HUES64 (cell line): ENCODE results near the gene CMTR1.

Experiments used
- H3K27ac ChIP-seq: 2 replicates; pipeline ENCODE4 v1.7.0; 2013; ENCODE audit warnings: low read depth, low read length, inconsistent platforms
- H3K27me3 ChIP-seq: 2 replicates; pipeline ENCODE4 v1.6.1; 2013; ENCODE audit warnings: mild to moderate bottlenecking, low read length; ENCODE audit not compliant: insufficient read depth
- H3K36me3 ChIP-seq: 2 replicates; pipeline ENCODE4 v1.6.1; 2013; ENCODE audit warnings: mild to moderate bottlenecking, low read length; ENCODE audit not compliant: insufficient read depth
- H3K4me1 ChIP-seq: 2 replicates; pipeline ENCODE4 v1.6.1; 2013; ENCODE audit warnings: mild to moderate bottlenecking, low read length, moderate library complexity; ENCODE audit not compliant: insufficient read depth
- H3K4me3 ChIP-seq: 2 replicates; pipeline ENCODE4 v1.5.1; 2013; ENCODE audit warnings: mild to moderate bottlenecking, low read length, moderate library complexity
- H3K9ac ChIP-seq: 2 replicates; pipeline ENCODE4 v1.6.1; 2013; ENCODE audit warnings: mild to moderate bottlenecking, low read depth, low read length
- H3K9me3 ChIP-seq: 2 replicates; pipeline ENCODE4 v1.6.1; 2013; ENCODE audit warnings: low read depth, low read length; ENCODE audit not compliant: insufficient read depth
- WGBS: fragments of 150-250, 120-280 bp; methylation state at CpG from one replicate; pipeline ENCODE4 v1.1.7; 2013; ENCODE audit warnings: missing lambda C conversion rate; 5-methylcytosine and 5-hydroxymethylcytosine counted together

CMTR1 gene

DNA sequence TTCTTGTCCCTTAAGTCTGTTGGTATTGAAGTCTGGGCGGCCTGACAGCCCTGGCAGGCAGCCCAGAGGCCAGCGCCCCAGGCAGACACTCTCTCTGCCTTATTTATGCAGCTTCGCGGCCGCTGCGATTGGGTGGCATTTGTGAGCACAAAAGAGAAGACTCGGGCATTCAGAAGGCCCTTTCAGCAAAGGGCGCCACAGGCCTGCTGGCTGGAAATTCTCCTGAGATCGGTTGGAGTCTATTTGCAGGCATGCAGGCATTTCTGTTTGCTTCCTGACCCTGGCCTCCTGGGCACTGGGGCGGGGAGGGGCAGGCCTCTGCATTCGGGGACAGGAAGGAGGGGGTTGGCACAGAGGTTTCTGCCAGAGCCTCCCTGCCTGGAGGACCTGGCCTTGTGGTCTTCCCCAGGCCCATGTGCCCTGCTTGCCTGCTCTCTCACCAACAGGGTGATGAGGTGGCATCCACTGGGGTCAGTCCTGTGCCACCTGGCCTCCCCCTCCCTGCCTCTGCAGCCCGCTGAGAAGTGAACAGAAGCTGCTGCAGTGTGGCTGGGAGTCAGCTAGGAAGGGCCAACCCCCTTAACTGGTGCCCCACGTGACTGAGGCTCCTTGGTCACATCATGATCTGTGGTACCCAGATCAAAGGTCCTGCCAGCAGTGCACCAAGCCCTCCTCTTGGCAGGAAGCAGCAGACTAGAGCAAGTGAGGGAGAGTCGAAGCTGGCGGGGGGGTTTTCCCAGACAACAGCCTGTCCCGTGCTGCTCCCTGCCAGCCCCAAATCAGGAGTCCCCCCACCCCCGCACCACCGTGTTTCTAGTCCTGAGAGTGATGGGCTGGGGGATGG lies 83.3 kb downstream of the CMTR1 start:
- H3K9me3 ChIP-seq = no peaks in the 10 kb centered on the region
- H3K4me1 ChIP-seq = peaks cover 47% of the 10 kb centered on the region
- no peaks in the 10 kb centered on the region for H3K36me3 ChIP-seq
- H3K27ac ChIP-seq = no peak overlapping the region
- H3K27me3 ChIP-seq = peaks cover 30% of the 10 kb centered on the region
- H3K9ac ChIP-seq = no peak overlapping the region
- WGBS = 46% methylated on average over 18 of the region's 18 CpGs
- no peak overlapping the region for H3K4me3 ChIP-seq

DNA sequence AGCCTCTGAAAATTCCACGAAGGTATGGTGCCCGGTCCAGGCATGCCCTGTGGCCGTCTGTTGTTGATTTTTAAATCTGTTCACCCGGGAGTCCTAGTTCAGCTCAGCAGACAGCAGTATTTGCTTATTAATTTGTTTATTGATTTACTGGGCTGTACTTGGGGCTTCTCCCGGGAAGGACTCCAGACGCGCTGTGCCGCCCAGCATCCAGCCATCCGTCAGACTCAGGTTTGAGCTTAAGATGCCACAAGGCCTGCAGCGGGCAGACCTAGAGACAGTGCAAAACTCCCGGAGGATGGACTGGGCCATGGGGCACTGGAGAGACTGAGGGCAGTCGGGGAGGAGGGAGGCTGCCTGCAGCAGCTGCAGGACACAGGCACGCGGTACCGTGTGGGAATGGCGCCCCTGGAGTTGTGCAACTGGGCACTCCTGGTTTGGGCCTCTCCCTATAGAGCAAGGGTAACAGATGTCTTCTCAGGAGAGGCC lies 83.9 kb downstream of the CMTR1 start:
- H3K4me3 ChIP-seq = no peak overlapping the region
- H3K27ac ChIP-seq = no peak overlapping the region
- no peak overlapping the region for H3K9ac ChIP-seq
- no peaks in the 10 kb centered on the region for H3K9me3 ChIP-seq
- WGBS = 78% methylated on average over 16 of the region's 16 CpGs
- H3K27me3 ChIP-seq = peaks cover 24% of the 10 kb centered on the region
- H3K4me1 ChIP-seq = peaks cover 45% of the 10 kb centered on the region
- H3K36me3 ChIP-seq = no peaks in the 10 kb centered on the region

DNA sequence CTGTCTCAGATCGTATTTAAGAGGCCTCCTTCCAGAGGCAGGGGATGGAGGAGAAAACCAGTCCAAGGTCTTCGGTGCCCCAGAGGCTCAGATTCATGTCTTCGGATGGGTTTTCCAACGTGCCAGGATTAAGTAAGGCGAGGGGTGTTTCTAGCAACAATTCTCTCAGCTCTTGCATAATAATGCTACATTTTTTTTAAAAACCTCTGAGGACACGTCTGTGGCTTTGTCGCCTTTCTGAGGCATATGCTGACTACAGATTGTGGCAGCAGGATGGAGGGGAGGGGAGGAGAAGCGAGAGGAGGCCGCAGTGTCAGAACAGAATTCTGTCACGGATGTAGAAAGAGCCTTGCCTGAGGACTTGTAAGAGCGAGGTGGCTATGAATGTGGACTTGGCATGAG lies 84.4 kb downstream of the CMTR1 start:
- Histone ChIP-seq H3K4me3 (no peak overlapping the region), H3K9me3 (no peaks in the 10 kb centered on the region), H3K27ac (no peak overlapping the region), H3K36me3 (no peaks in the 10 kb centered on the region), H3K27me3 (peaks cover 19% of the 10 kb centered on the region), H3K9ac (no peak overlapping the region), H3K4me1 (peaks cover 40% of the 10 kb centered on the region)
- WGBS = 73% methylated on average over 11 of the region's 11 CpGs

DNA sequence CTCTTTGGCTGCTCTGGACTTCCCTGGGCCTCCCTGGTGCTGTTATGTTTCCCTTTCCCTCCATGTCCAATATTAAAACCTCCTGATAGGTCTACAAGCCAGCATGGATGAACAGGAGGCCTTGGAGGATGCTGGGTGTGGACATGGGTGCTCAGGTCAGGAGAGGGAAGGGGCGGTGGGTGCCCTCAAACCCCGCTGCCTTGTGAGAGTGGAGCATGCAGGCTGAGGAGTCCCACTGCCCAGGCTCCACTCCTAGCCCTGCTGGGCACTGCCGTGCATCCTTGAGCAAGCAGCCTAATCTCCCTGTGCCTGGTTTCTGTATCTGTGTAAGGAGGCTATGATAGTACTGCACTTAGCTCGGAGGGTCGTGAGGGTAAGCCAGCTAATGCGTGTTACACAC lies 85.1 kb downstream of the CMTR1 start:
- H3K9ac ChIP-seq = no peak overlapping the region

DNA sequence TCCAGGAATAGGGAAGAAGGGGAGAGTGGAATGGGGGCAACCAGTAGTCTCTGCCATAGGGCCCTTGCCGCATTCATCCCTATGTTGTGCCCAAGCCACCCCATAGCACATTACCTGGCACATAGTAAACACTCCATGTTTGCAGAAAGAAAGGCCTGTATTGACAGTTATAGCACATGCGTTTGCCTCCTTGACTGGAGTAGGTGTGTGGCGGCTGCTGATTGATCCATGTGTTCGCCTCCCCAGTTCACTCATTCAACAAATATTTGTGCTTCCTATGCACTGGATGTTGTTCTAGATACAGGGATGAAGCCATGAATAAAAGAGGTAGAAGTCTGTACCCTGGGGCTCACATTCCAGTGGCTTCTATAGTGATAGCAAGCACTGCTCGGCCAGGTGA lies 86.4 kb downstream of the CMTR1 start:
- H3K9ac ChIP-seq = no peak overlapping the region
- 94% methylated on average over 5 of the region's 5 CpGs for WGBS
- no peak overlapping the region for H3K4me3 ChIP-seq
- no peaks in the 10 kb centered on the region; the same call in 1 of the 2 replicates for H3K27me3 ChIP-seq
- H3K4me1 ChIP-seq = peaks cover 20% of the 10 kb centered on the region
- H3K9me3 ChIP-seq = no peaks in the 10 kb centered on the region
- H3K27ac ChIP-seq = no peak overlapping the region
- H3K36me3 ChIP-seq = no peaks in the 10 kb centered on the region

More for the DNA sequence above, 85.1 kb downstream of the CMTR1 start:
- WGBS = 91% methylated on average over 6 of the region's 6 CpGs
- peaks cover 13% of the 10 kb centered on the region for H3K27me3 ChIP-seq
- H3K27ac ChIP-seq = no peak overlapping the region
- peaks cover 33% of the 10 kb centered on the region for H3K4me1 ChIP-seq
- no peaks in the 10 kb centered on the region for H3K36me3 ChIP-seq
- H3K9me3 ChIP-seq = no peaks in the 10 kb centered on the region
- H3K4me3 ChIP-seq = no peak overlapping the region

DNA sequence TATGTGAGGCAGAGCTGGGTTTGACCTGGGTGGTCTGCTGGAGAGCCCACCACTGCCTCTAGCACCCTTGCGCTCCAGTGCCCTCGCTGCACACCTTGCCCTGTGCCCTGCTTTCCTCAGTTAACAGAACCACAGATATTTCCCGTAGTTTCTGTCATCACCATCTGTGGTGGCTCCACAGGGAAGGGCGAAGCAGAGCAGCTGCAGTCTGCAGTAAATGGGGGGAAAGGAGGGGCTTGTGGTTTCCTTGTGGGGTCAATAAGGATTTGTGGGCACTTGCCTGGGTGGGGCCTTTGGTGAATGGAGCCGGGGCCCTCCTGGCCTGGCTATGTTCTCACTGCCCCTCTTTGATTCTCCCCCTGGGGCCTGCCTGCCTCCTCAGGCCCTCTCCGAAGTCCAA lies 87.9 kb downstream of the CMTR1 start:
- WGBS = 93% methylated on average over 6 of the region's 6 CpGs
- no peak overlapping the region for H3K4me3 ChIP-seq
- H3K36me3 ChIP-seq = no peaks in the 10 kb centered on the region
- H3K9me3 ChIP-seq = no peaks in the 10 kb centered on the region
- H3K27ac ChIP-seq = no peak overlapping the region
- H3K4me1 ChIP-seq = peaks cover 11% of the 10 kb centered on the region
- H3K27me3 ChIP-seq = no peaks in the 10 kb centered on the region
- no peak overlapping the region for H3K9ac ChIP-seq

DNA sequence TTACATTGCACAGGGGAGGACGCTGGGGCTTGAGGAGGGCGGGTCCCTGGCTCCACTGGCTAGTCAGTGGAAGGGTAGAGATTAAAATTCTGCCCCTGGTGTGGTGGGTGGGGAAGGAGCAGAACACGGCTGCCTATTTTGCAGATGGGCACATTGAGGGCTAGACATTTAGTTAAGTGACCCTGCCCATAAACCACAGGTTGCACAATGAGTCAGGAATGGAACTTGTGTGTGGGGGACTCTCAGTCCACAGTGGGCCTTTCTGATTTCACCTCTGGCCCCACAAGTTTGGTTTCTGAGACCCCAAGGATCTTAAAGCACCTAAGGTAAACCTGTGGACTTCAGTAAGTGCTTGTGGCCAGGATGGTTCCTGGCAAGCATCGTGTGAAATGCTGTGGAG lies 88.7 kb downstream of the CMTR1 start:
- Histone ChIP-seq H3K36me3 (no peaks in the 10 kb centered on the region), H3K27me3 (no peaks in the 10 kb centered on the region), H3K9ac (no peak overlapping the region), H3K9me3 (no peaks in the 10 kb centered on the region), H3K27ac (no peak overlapping the region), H3K4me3 (no peak overlapping the region), H3K4me1 (peaks cover 3% of the 10 kb centered on the region; the same call in 1 of the 2 replicates)
- 83% methylated on average over 4 of the region's 4 CpGs for WGBS

DNA sequence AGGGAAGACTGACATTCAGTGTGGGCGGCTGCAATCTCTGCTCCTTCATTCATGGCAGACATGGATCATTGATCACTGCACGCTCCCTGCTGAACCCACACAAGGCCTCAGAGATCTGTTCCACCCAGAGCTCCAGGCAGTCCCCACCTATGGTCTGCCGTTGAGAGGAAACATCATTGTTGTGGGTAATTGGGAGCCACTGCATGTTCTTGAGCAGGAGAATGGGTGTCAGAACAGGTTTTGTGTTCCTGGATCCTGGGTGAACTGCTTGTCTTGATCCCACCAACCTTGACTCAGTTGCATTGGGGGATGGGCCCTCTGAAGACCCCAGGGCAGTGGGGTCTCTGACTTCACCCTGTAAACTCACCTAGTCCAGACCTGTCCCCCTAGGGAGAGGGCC lies 89.8 kb downstream of the CMTR1 start:
- H3K27me3 ChIP-seq = no peaks in the 10 kb centered on the region
- no peaks in the 10 kb centered on the region for H3K36me3 ChIP-seq
- no peaks in the 10 kb centered on the region for H3K9me3 ChIP-seq
- WGBS = 95% methylated on average over 3 of the region's 3 CpGs
- no peaks in the 10 kb centered on the region for H3K4me1 ChIP-seq
- no peak overlapping the region for H3K9ac ChIP-seq
- H3K4me3 ChIP-seq = no peak overlapping the region
- H3K27ac ChIP-seq = no peak overlapping the region

DNA sequence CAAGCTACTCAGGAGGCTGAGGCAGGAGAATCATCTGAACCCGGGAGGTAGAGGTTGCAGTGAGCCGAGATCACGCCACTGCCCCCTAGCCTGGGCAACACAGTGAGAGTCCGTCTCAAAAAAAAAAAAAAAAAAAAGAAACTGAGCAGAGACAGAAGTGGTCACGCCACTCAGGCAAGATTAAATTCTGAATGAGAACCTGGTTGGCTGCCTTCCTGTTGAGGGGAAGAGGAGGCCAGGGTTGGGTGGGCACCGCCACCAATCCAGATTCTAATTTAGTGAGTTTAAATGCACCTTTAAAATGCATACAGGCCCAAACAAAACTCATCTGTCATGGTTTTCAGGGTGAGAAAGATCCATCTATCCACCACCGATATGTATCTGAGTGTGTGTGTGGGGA lies 90.4 kb downstream of the CMTR1 start:
- H3K9me3 ChIP-seq = no peaks in the 10 kb centered on the region
- no peak overlapping the region for H3K27ac ChIP-seq
- no peaks in the 10 kb centered on the region for H3K27me3 ChIP-seq
- WGBS = 77% methylated on average over 5 of the region's 7 CpGs
- H3K4me3 ChIP-seq = no peak overlapping the region
- H3K36me3 ChIP-seq = no peaks in the 10 kb centered on the region
- no peak overlapping the region for H3K9ac ChIP-seq
- H3K4me1 ChIP-seq = no peaks in the 10 kb centered on the region

DNA sequence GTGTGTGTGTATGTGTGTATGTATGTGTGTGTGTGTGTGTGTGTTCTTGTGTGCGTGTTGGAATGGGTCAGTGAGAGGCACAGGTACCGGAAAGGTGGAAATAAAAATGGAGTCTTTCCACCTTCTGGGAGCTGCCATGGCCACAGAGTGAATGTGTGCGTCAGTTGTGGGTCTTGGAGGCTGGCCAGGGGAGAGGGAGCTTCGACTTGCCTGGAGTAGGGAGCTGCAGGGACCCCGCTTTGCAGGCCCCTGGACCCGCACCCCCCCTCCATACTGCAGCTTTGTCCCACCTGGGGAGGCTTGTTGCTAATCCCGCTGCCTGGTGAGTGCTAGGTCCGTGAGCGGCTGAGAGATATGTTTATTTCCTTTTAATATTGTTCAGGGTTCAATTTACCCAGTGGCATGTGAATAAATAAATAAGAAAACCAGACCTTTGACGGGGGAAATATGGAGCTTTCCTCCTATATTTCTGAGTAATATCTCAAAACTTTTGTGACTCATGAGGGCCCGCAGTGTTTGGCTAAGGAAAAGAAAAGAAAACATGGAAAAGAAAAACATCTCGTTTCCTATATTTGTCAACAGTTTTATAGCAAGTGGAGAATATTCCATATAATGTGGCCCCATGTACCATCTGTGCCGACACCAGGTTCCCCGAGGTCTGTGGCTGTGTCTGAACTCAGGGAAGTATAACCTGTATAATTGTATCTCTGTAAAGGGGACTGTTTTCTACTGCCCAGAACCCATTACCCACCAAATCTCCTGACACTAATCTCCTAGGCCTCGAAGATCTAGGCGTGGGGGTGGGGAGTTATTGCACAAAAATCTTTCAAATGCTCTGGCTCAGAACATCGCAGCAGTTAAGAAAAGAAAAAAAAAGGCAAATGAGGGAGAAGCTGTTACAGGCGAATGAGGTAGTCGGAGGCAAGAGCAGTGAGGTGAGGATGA lies 91.3 kb downstream of the CMTR1 start:
- H3K4me1 ChIP-seq = peaks cover 4% of the 10 kb centered on the region; the same call in 1 of the 2 replicates
- no peaks in the 10 kb centered on the region for H3K27me3 ChIP-seq
- no peak overlapping the region for H3K4me3 ChIP-seq
- H3K36me3 ChIP-seq = no peaks in the 10 kb centered on the region
- H3K9me3 ChIP-seq = no peaks in the 10 kb centered on the region
- 86% methylated on average over 14 of the region's 19 CpGs for WGBS
- no peak overlapping the region for H3K9ac ChIP-seq
- no peak overlapping the region for H3K27ac ChIP-seq

DNA sequence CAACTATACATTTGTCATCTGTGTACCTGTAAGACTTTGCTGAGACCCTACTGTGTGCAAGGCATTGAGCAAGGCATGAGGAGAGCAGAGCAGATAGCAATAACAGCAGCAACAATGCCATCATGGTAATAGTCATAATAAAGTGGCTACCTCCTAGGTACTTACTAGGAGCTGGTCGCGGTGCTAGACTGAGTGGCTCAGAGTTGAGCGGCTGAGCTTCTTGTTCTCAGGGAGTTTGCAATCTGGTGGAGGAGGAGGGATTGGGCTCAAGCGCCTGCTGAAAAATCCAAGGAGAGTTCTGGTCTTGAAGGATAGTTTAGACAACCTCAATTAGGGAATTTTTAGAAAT lies 91.9 kb downstream of the CMTR1 start:
- Histone ChIP-seq H3K4me3 (no peak overlapping the region), H3K36me3 (no peaks in the 10 kb centered on the region), H3K4me1 (peaks cover 4% of the 10 kb centered on the region; the same call in 1 of the 2 replicates), H3K27ac (no peak overlapping the region), H3K9me3 (no peaks in the 10 kb centered on the region), H3K27me3 (no peaks in the 10 kb centered on the region), H3K9ac (no peak overlapping the region)
- WGBS = 80% methylated on average over 4 of the region's 4 CpGs
